Astrocyte (in vitro differentiated cells and primary cell): Measurements from ENCODE around the gene FAM53B. TPM values are rescaled to one million over a fixed set of nuclear protein-coding genes. Genes with fewer than 3 reads are reported as not detected.

Source experiments
- DNase-seq: peaks from one replicate; pipeline ENCODE4 v3.0.0-alpha.2; 2010; ENCODE audit warnings: low read depth
- FAIRE-seq: peaks from 2 replicates; lab custom pipeline; 2011; peaks lifted over from hg19 to GRCh38; lab: Jason Lieb, UNC
- H2AFZ ChIP-seq: 2 replicates; pipeline ENCODE4 v1.6.0; 2012; ENCODE audit warnings: low read depth, low read length, inconsistent platforms
- H3K27ac ChIP-seq: 2 replicates; pipeline ENCODE4 v1.5.1; 2011; ENCODE audit warnings: low read depth, low read length, inconsistent platforms
- H3K27me3 ChIP-seq: 2 replicates; pipeline ENCODE4 v1.6.0; 2011; ENCODE audit warnings: low read length, inconsistent platforms; ENCODE audit not compliant: insufficient read depth
- H3K36me3 ChIP-seq: 2 replicates; pipeline ENCODE4 v1.5.1; 2011; ENCODE audit warnings: low read length, inconsistent platforms; ENCODE audit not compliant: insufficient read depth
- H3K4me1 ChIP-seq: 2 replicates; pipeline ENCODE4 v1.5.1; 2011; ENCODE audit warnings: low read length, inconsistent platforms; ENCODE audit not compliant: insufficient read depth
- H3K4me2 ChIP-seq: 2 replicates; pipeline ENCODE4 v1.6.0; 2012; ENCODE audit warnings: low read length, inconsistent platforms
- H3K4me3 ChIP-seq: 2 replicates; pipeline ENCODE4 v1.5.1; 2011; ENCODE audit warnings: low read depth, mild to moderate bottlenecking, low read length, inconsistent platforms; ENCODE audit not compliant: insufficient read depth
- H3K79me2 ChIP-seq: 2 replicates; pipeline ENCODE4 v1.6.0; 2012; ENCODE audit warnings: mild to moderate bottlenecking, low read length, inconsistent platforms; ENCODE audit not compliant: insufficient read depth
- H3K9ac ChIP-seq: 2 replicates; pipeline ENCODE4 v1.6.0; 2012; ENCODE audit warnings: mild to moderate bottlenecking, low read length, inconsistent platforms
- H3K9me3 ChIP-seq: 2 replicates; pipeline ENCODE4 v1.5.1; 2012; ENCODE audit warnings: low read depth, mild to moderate bottlenecking, low read length, inconsistent platforms; ENCODE audit not compliant: insufficient read depth
- H4K20me1 ChIP-seq: 2 replicates; pipeline ENCODE4 v1.6.0; 2012; ENCODE audit warnings: low read length, inconsistent platforms; ENCODE audit not compliant: insufficient read depth
- H3K27ac Mint-ChIP-seq: one replicate; pipeline ENCODE4 v1.8.0; 2021; ENCODE audit warnings: mild to moderate bottlenecking, mixed read lengths; ENCODE audit not compliant: unreplicated experiment
- H3K27me3 Mint-ChIP-seq: one replicate; pipeline ENCODE4 v1.8.0; 2021; ENCODE audit warnings: low read depth, mixed read lengths; ENCODE audit not compliant: unreplicated experiment
- H3K36me3 Mint-ChIP-seq: one replicate; pipeline ENCODE4 v1.8.0; 2021; ENCODE audit warnings: low read depth, mixed read lengths; ENCODE audit not compliant: unreplicated experiment
- H3K4me1 Mint-ChIP-seq: one replicate; pipeline ENCODE4 v1.8.0; 2021; ENCODE audit warnings: low read depth, mixed read lengths; ENCODE audit not compliant: unreplicated experiment
- H3K4me3 Mint-ChIP-seq: one replicate; pipeline ENCODE4 v1.8.0; 2021; ENCODE audit warnings: mild to moderate bottlenecking, moderate library complexity, mixed read lengths; ENCODE audit not compliant: unreplicated experiment
- H3K9me3 Mint-ChIP-seq: one replicate; pipeline ENCODE4 v1.8.0; 2021; ENCODE audit warnings: mild to moderate bottlenecking, mixed read lengths; ENCODE audit not compliant: unreplicated experiment
- EZH2 ChIP-seq: IDR thresholded peaks from 2 replicates; pipeline ENCODE4 v1.6.1; 2012; ENCODE audit warnings: mild to moderate bottlenecking, low read length, inconsistent platforms; ENCODE audit not compliant: insufficient read depth
- total RNA-seq: library from RNA; stranded (reverse); gene quantifications from 2 replicates; pipeline ENCODE4 v1.2.1, GENCODE V29; 2021
- TF ChIP-seq, protein P1 (sequence below): IDR thresholded peaks from 2 replicates; pipeline ENCODE4 v1.5.1; 2011; ENCODE audit warnings: low read depth, mild to moderate bottlenecking, inconsistent platforms, low read length, moderate library complexity; ENCODE audit not compliant: insufficient read depth

The FAM53B gene
- total RNA-seq, 1 donor from 2014 or later = 12.9 TPM

DNA sequence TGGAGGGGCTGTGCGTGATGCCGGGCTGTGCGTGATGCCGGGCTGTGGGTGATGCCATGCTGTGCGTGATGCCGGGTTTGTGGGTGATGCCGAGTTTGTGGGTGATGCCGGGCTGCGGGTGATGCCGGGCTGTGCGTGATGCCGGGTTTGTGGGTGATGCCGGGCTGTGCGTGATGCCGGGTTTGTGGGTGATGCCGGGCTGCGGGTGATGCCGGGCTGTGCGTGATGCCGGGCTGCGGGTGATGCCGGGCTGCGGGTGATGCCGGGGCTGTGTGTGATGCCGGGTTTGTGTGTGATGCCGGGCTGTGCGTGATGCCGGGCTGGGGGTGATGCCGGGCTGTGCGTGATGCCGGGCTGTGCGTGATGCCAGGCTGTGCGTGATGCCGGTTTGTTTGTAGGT lies 128.9 kb downstream of the FAM53B start:
- no peaks in the 10 kb centered on the region for H3K27me3 Mint-ChIP-seq

DNA sequence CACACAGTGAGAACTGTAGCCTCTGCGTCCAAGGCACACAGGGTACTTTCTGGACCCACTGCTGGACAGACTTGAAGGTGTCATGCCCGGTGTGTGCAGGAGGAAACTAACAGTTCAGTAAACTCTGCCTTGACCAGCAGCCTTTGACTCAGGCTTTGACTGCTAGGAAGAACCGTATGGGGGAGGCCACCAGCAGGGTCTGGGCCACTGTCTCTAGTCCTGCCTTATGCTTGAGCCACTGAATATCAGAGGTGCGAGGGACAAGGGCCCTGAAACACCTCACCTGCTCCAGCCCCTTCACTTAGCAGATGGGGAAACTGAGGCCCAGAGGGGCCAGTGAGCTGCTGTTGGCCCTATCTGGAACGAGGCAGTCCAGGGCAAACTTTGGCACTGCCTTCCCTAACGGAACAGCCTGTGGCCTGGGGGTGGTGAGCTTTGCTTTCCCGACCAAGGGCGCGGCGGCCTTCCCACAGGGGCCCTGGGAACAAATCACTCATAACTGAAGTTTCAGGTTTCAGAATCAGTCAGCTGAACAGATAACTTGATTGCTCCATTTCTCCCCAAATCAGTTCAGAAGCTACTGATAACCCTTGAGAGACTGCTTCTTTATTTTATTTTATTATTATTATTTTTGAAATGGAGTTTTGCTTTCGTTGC lies 130.0 kb downstream of the FAM53B start:
- no peak for DNase-seq
- H3K4me1 ChIP-seq = no peaks in the 10 kb centered on the region
- no peaks in the 10 kb centered on the region for H3K9me3 Mint-ChIP-seq
- peaks cover 3% of the 10 kb centered on the region for H3K27me3 Mint-ChIP-seq
- no peaks in the 10 kb centered on the region for H3K9me3 ChIP-seq
- no peak overlapping the region for H3K4me2 ChIP-seq
- peaks cover 5% of the 10 kb centered on the region for H3K36me3 Mint-ChIP-seq
- H3K4me3 ChIP-seq = no peak overlapping the region
- no peaks in the 10 kb centered on the region for H3K36me3 ChIP-seq
- TF ChIP-seq, protein P1, sequence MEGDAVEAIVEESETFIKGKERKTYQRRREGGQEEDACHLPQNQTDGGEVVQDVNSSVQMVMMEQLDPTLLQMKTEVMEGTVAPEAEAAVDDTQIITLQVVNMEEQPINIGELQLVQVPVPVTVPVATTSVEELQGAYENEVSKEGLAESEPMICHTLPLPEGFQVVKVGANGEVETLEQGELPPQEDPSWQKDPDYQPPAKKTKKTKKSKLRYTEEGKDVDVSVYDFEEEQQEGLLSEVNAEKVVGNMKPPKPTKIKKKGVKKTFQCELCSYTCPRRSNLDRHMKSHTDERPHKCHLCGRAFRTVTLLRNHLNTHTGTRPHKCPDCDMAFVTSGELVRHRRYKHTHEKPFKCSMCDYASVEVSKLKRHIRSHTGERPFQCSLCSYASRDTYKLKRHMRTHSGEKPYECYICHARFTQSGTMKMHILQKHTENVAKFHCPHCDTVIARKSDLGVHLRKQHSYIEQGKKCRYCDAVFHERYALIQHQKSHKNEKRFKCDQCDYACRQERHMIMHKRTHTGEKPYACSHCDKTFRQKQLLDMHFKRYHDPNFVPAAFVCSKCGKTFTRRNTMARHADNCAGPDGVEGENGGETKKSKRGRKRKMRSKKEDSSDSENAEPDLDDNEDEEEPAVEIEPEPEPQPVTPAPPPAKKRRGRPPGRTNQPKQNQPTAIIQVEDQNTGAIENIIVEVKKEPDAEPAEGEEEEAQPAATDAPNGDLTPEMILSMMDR = no peak
- no peak for TF ChIP-seq EZH2
- no peak overlapping the region for H3K27ac Mint-ChIP-seq
- H3K79me2 ChIP-seq = no peaks in the 10 kb centered on the region
- H3K4me1 Mint-ChIP-seq = peaks cover 4% of the 10 kb centered on the region
- H3K4me3 Mint-ChIP-seq = no peak overlapping the region
- no peak for FAIRE-seq
- no peaks in the 10 kb centered on the region for H3K27me3 ChIP-seq
- no peak overlapping the region for H2AFZ ChIP-seq
- no peak overlapping the region for H3K27ac ChIP-seq
- H4K20me1 ChIP-seq = peaks cover 7% of the 10 kb centered on the region
- no peak overlapping the region for H3K9ac ChIP-seq

More for the DNA sequence above, 128.9 kb downstream of the FAM53B start:
- no peaks in the 10 kb centered on the region for H3K36me3 ChIP-seq
- H3K9ac ChIP-seq = no peak overlapping the region
- H3K79me2 ChIP-seq = no peaks in the 10 kb centered on the region
- no peaks in the 10 kb centered on the region for H3K9me3 Mint-ChIP-seq
- TF ChIP-seq, protein P1 = no peak
- TF ChIP-seq EZH2 = no peak
- no peaks in the 10 kb centered on the region for H3K27me3 ChIP-seq
- FAIRE-seq = no peak
- peaks cover 7% of the 10 kb centered on the region for H3K4me1 Mint-ChIP-seq
- peaks cover 5% of the 10 kb centered on the region for H4K20me1 ChIP-seq
- no peak overlapping the region for H2AFZ ChIP-seq
- H3K36me3 Mint-ChIP-seq = peaks cover 5% of the 10 kb centered on the region
- no peak overlapping the region for H3K4me3 ChIP-seq
- no peaks in the 10 kb centered on the region for H3K9me3 ChIP-seq
- H3K27ac ChIP-seq = no peak overlapping the region
- no peak overlapping the region for H3K4me2 ChIP-seq
- no peaks in the 10 kb centered on the region for H3K4me1 ChIP-seq
- H3K4me3 Mint-ChIP-seq = no peak overlapping the region
- H3K27ac Mint-ChIP-seq = no peak overlapping the region
- no peak for DNase-seq
